ENCODE results near the gene TWF2.
"Not testable (repeated sequence)": the region's sequence is repeated elsewhere in the genome, so short reads cannot be mapped to it uniquely, and the experiment has no call there.

Gene TWF2

DNA sequence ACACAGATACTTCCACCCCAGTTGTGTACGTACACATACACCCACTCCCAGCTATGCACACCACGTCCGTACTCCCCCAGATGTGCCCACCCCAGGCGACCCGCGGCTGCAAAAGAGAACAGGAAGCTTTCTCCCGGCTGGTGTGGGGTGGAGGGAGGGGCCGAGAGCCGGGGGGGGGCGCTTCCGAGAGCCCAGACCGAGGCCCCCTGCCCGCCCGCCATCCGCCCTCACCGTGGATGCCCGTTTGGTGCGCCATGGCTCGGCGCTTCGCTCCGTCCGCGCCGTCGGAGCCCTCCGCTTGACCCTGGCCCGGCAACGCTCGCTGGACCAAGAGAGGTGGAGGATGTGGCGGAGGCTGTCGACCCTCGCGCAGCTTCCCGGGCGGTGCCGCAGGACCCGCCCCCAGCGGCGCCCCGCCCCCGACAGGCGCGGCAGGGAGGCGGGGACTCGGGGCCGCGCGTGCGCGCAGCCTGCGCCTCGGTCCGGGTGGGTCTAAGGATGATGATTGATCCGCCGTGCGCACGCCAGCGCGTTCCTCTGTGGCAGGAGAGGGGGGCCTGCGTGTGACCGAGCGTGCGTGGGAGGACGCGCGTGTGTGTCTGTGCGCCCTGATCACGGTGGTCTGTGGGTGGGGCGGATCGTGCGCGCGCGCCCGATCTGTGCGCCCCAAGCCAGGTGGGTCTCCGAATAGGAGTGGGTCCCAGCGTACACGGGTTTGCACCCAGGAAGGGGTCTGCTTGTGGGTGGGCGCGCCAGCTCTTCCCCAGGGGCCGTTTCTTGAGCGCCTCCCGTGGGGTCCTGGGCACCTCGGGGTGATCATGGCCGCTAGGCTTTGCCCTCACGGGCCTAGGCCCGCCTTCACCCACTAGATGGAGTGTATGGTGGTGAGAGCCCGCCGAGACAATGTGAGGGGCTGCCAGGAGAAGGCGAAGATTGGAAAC lies at the start of gene TWF2:
TSS of gene TWF2 (minus strand) at position 398 of the 941 bp plus-strand sequence. CDS start at position 256, 142 bp downstream.
- DNase-seq (ENCODE audit: low read depth): peak; percentile 59

DNA sequence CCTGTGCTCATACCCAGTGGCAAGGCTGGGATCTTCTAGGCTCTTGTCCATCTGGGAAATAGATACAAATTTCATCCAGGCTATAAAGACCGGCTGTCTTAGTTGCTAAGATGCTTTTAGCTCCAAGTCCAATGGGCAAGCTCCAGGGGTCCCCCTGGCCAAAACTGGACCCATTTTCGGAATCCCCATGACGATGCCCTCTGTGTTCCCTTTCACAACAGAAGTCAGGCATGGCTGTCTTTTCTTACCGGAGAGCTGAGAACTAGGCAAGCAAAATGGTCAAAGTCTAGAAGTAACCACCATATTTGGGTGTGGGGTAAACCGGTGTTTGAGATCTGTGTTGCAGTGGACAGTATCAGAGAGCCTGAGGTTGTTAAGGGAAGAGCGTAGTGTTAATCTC lies 49.7 kb upstream of the TWF2 start:
- no peak for DNase-seq (ENCODE audit: low read depth)

DNA sequence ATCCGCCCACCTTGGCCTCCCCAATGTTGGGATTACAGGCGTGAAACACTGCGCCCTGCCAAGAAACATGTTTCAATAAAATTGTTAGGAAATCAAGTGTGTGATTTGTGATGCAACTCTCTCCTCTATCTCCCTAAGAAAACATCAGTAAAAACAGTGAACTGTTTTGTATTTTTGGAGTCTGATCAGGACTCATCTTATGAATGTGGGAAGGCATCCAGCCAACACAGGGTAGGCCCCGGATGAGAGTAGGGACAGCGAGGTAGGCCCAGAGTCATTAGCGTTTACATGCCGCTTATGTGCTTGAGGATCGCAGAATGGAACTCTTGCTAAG lies 47.8 kb upstream of the TWF2 start:
- no peak for DNase-seq (ENCODE audit: low read depth)

DNA sequence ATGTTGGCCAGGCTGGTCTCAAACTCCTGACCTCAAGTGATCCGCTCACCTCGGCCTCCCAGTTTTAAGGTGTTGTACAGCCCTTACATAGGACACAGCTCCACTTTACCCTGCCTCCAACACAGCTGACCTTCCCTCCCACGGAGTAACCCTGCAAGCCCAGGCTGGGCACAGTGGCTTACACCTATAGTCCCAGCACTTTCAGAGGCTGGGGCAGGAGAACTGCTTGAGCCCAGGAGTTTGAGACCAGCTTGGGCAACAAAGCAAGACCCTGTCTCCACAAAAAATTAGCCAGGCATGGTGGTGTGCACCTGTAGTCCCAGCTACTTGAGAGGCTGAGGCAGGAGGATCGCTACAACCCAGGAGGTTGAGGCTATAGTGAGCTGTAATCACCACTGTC lies 45.1 kb upstream of the TWF2 start:
- not testable (repeated sequence) for DNase-seq (ENCODE audit: low read depth)

DNA sequence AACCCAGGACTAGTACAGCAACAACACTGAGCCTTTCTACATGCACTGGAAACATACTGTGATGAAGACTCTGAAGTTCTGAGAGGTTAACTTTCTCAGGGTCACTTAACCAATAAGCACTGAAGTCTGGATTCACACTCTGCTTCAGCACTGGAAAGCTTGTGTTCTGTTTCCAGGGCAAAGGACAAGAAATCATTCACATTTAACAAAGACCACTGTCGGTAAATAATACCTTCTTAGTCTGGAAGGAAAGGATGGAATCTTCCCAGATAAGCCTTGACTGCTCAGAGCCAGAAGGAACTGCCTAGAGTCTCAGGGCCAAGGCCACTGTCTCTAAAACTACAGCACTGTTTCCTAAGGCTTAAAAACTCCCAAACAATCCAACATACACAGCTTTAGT lies 44.3 kb upstream of the TWF2 start:
- no peak for DNase-seq (ENCODE audit: low read depth)

DNA sequence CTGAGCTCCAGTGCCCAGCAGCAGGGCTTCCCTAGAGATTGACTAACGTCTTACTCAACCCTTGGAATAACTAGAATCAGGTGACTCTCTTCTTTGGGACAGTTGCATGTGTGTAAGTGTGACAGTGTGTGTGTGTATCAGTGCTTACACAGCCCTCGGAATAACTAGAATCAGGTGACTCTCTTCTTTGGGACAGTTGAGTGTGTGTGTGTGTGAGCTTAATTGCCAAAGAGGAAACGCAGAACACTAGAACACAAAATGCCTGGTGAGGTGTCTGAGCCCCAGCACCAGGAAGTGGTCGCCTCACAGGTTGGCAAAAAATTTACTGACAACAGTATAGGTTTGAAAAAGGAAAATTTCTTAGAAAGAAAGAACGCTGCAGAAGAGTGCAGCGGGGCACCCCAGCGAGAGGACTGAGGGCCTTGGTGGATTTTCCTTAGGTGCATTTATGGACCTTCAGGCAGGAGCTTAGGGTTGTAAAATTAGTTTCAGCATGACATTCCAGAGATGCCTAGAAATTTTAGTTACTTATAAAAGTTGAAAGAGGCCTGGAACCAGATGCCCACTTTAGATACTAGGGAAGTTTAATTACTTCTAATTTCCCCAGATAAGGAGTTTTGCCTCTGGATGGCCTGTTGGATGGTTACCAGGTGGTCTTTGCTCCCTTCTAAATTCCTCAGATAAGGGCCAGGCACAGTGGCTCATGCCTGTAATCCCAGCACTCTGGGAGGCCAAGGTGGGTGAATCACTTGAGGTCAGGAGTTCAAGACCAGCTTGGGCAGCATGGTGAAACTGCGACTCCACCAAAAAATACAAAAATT lies 43.2 kb upstream of the TWF2 start:
- DNase-seq (ENCODE audit: low read depth): no peak

DNA sequence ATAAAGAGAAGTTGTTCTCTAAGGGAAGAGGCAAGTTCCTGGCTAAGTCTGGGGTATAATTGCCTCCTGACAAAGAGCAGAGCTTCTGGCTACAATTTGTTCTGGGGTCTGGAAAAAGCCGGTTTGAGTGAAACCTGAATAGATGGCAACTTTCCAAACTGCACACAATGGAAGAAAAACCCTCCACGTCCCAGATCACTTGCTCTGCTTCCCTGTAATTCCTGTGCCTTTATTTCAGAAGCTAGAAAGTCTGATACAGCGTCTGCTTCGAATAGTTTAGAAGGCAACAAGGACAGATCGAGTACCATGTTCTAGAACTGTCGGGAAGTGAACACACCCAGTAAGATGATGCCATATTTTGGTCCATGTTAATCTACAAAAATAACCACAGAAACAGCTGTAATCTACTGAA lies 41.1 kb upstream of the TWF2 start:
- DNase-seq (ENCODE audit: low read depth): no peak

DNA sequence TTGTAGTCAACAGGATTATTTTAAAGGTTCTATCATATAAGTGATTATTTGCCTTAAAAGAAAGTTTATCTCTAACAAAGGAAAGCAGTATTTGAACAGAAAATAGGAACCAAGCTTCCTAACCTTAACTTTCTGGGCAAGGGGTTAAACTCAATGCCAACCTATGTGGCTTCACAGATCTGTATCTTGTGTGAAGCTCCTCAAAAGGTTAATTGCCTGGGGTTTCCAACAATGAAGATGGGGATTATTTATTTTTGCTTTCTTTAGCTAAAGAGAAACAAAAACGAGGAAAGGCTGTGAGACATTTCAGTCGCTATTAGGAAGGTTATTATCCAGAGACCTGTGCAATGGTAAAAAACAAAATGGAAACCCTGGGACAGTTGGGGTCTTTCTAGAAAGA lies 40.6 kb upstream of the TWF2 start:
- no peak for DNase-seq (ENCODE audit: low read depth)

DNA sequence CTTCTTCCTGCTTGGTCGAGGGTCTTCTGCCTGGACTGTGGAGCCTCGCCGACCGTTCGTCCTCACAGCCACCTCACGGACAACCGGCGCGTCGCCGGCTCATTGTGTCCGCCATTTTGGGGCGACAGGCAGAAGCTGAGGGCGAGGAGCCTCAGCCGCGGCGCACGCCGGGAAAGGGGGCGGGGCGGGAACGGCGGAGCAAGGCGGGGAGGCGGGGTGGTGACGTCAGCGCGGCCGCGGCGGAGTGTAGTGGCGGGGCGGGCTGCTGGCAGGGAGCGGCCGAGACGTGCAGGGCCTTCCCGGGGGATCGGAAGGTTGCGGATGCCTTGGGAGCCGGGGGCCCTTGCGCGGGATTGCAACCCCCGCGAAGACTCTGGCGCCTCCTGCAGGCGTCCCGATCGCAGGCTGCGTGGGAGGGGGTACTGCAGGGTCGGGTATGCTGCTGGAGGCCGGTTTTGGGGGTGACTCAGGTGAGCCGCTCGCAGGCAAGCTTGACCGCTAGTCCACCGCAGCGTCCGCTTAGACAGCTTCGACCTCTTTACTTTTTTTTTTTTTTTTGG lies 39.6 kb upstream of the TWF2 start, which contains the start of gene WDR82:
TSS of gene WDR82 (minus strand) at position 140 of the 560 bp plus-strand sequence. CDS start 288 bp downstream, outside the sequence.
- DNase-seq (ENCODE audit: low read depth): peak; percentile 96

DNA sequence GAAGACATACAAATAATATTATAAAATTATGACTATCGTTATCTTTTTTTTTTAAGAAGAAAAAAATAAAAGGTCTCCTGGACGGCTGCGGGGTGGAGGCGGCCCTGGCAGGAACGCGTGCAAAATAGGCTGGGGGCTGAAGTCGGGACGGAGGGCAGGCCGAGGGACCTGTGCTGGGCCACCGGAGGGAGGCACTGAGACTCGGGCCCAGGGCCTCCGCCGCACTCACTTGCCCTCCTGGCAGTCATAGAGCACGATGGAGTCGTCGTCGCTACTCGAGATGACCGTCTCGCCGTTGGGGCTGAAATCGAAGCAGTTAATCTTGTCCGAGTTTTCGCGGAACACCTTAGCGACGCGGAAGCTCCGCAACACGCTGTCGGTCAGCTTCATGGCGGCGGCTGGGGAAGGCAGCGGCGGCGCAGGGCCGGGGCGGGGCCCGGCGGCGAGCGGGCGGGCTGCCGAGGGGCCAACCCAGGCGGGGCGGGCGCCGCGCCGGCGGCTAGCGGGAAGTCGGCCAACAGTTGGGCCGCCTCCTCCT lies 39.1 kb upstream of the TWF2 start:
- peak; percentile 42 for DNase-seq (ENCODE audit: low read depth)

DNA sequence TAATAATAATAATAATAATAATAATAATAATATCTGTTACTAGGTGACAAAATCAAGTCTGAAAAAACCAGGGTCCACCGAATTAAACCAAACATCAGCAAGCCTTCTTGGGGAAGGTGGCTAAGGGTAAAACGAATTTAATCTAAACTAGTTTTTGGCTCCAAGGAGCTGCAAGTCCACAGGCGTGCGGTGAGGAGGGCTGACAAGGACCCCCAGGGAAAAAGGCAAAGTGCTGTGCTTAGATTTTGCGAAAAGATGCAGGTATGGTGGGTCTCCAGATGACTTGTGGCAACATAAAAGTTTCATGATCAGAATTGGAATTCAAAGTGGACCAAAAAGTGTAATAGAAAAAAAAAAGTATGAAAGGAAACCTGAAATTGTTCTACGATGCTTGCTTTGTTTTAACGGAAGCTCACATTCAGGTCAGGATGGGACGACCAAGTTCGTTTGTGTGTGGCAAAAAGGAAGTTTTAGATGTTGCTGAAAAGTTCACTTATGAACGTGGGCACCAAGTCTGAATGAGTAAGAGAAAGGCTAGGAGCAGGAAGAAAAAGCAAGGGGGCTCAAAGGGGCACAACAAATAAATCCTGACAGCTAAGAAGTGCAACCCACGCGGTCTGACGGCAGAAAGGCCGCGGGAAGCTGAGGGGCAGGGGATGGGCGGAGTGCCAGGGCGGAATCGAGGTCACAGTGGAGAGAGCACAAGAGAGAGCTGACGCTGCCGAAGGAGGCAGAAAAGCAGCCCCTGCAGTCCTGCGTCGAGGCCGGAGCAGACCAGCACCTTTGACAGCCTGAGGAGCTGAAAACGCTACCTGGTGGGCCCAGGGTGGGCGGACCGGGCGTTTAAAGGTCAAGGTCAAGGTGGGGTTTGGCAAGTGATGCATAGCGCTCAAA lies 38.4 kb upstream of the TWF2 start:
- DNase-seq (ENCODE audit: low read depth): peak; percentile 61

DNA sequence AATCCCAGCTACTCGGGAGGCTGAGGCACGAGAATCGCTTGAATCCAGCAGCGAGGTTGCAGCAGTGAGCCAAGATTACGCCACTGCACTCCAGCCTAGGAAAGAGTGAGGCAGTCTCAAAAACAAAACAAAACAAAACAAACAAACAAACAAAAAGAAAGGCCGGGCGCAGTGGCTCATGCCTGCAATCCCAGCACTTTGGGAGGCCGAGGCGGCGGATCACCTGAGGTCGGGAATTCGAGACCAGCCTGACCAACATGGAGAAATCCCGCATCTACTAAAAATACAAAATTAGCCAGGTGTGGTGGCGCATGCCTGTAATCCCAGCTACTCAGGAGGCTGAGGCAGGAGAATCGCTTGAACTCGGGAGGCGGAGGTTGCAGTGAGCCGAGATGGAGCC lies 35.8 kb upstream of the TWF2 start:
- DNase-seq (ENCODE audit: low read depth): not testable (repeated sequence)

DNA sequence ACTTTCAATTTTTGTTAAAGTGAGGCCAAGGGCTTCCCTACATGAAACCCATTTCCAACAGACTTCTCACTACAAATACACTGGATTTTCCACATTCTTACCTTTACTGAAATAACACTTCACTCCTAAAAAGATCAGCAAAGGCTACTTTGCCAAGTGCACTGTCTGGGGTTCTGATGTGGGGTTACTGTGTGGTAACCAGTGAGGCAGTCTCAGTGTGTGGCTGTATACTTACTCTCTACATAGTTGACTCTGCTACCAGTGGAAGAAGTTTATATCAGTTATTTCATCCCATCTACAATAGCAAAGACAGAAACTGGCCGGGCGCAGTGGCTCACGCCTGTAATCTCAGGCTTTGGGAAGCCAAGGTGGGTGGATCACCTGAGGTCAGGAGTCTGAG lies 33.9 kb upstream of the TWF2 start:
- no peak for DNase-seq (ENCODE audit: low read depth)

DNA sequence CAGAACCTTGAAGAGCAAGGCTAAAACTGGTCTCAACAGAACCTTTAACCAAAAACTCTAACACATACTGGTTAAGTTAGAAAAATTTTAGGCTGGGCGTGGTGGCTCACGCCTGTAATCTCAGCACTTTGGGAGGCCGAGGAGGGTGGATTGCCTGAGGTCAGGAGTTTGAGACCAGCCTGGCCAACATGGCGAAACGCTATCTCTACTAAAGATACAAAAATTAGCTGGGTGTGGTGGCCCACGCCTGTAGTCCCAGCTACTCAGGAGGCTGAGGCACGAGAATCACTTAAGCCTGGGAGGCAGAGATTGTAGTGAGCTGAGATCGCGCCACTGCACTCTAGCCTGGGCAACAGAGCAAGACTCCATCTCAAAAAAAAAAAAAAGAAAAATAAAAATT lies 33.2 kb upstream of the TWF2 start:
- DNase-seq (ENCODE audit: low read depth): not testable (repeated sequence)

DNA sequence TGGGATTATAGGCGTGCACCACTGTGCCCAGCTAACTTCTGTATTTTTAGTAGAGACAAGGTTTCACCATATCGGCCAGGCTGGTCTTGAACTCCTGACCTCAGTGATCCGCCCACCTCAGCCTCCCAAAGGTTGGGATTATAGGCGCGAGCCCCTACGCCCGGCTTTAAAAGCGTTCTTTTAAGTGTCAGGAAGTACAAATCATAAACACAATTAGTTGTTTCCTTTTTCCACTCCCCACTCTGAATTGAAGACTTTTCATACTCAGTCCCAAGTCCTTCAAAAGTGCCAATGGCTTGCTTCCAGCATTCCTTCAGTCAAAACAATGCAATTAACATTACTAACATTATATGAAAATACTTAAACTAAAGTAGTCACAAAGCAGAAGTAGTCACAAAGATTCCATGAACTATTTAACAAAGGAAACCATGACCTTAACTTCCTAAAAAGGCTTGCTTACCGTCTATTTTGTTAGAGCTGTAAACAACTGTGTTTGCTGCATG lies 31.3 kb upstream of the TWF2 start:
- DNase-seq (ENCODE audit: low read depth): no peak

DNA sequence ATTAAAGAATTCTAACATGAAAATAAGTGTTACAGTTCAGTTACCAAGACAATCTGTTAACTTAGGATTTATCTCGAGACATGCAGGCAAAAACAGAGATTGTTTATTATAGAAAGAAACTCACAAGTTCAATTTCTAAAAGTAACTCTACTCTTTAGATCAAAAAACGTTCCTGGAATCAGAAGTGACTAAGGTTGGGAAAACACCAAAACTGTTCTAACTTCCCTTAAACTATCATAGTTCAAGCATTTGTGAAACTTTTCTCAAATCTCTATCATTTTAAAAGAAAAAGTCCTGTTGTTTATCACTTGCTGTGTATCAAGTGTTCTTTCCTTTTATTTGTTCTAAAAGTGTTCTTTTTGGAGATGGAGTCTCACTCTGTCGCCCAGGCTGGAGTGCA lies 30.8 kb upstream of the TWF2 start:
- no peak for DNase-seq (ENCODE audit: low read depth)

DNA sequence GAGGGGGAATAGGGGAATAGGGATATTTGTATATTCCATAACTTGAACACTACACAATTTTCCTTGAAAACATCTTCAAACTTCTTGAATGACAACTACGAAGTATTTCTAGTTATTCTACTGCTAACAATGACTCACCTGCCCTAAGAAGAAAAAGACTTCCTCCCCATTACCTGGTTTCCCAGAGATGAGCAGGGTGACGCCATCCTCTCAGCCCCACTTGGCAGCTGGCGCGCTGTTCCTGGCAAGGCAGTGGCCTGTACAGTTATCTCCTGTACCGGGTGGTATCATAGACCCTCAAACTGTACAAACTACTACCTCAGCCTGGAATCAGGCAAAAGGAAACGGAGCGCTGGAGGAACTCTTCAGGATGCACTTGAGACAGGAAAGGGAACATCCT lies 29.1 kb upstream of the TWF2 start:
- DNase-seq (ENCODE audit: low read depth): no peak

DNA sequence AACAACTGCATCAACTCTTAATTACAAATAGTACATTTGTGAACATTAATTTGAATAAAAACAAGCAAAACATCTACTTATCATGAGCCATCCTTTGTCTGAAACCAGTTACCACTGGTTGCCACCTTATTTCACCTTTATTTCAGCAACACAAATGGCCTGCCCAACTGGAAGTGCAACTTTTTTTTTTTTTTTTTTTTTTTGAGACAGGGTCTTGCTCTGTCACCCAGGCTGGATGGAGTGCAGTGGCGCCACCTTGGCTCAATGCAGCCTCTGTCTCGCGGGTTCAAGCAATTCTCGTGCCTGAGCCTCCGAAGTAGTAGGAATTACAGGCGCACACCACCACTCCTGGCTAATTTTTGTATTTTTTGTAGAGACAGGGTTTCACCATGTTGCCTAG lies 26.4 kb upstream of the TWF2 start:
- DNase-seq (ENCODE audit: low read depth): no peak

DNA sequence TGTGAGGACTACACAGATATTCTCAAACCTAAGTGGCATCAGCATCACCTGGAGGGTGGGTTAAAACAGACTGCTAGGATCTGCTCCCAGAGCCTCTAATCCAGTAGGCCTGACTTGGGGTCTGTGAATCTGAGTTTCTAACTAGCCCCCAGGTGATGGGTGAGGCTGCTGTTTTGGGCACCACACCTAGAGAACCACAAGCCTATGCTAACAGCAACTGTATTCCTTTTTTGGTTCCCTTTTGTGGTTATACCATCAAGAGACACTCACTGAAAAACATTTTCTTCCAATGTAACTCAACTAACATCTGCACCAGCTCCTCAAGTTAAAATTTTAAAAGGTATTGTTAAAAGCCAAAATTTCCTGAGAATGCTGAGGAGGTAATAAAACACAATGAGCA lies 23.5 kb upstream of the TWF2 start:
- no peak for DNase-seq (ENCODE audit: low read depth)

DNA sequence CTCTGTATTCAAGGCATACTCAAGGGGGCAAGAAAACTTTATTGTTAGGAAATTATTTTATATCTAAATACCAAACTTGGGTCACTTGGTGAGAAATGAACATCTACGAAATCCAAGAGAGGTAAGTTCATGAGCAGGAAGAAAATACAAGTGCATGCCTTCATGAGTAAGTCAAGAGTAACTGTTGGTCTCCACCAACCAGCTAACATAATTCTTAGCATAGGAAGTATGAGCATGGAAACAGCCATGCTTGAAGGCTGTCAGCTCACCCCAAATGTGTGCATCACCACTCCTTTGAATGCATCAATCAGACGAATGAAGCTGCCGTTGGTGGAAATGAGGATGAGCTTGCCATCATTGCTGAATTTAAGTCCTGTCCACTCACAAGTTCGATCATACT lies 20.5 kb upstream of the TWF2 start:
- DNase-seq (ENCODE audit: low read depth): no peak

DNA sequence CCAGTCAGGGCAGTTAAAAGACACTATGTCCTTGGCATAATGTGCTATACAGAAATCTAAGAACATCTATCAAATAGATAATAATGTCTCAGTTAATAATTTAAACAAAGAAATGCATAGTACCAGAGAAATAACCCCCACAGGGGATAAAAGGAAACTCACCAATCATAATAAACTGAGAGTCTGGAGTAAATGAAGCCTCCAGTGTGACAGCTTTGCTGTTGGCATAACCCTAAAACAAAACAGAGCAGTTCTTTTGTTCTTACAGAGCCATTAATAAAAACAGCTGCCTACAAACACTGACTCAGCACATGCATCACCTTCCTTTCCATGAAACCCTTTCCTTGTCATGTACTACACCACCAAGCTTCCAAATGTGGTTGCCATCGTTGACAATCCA lies 20.1 kb upstream of the TWF2 start:
- no peak for DNase-seq (ENCODE audit: low read depth)

All from stimulated activated CD8-positive, alpha-beta memory T cell treated with anti-CD3 and anti-CD28 coated beads, Interleukin-7, amount 100 ng/mL, for 24 hours (primary cell).